IMR-90 (cell line): ENCODE measurements around the gene OR4E1. TPM values are rescaled to one million over a fixed set of nuclear protein-coding genes. Genes with fewer than 3 reads are reported as not detected.
"Not testable (repeated sequence)": the region's sequence is repeated elsewhere in the genome, so short reads cannot be mapped to it uniquely, and the experiment has no call there.

Experiments used
- ATAC-seq: fragments of 200-7000 bp; cut with Tn5 transposase; 2 replicates; pipeline ENCODE4 v1.9.1; 2020; ENCODE audit warnings: low read depth, mild to moderate bottlenecking, moderate library complexity
- BruUV-seq: library from RNA; stranded (reverse); fragments of 400-500 nt; replicated peaks from 2 replicates; lab custom pipeline; 2021; lab: Mats Ljungman, UMichigan
- CTCF ChIA-PET: fragments of 300-600 bp; formaldehyde crosslinking; extraction: SDS; loops from one replicate; lab custom pipeline; 2021; ENCODE audit warnings: antibody characterized with exemption; lab: Yijun Ruan, JAX
- POLR2A ChIA-PET: fragments of 300-600 bp; sonication (Branson Sonifier 250); formaldehyde crosslinking; loops from one replicate; lab custom pipeline; 2022; ENCODE audit warnings: antibody characterized with exemption; ENCODE audit not compliant: unreplicated experiment; lab: Charles Lee
- DNase-seq: peaks from one replicate; pipeline ENCODE4 v3.0.0; 2013
- H2AFZ ChIP-seq: replicated peaks from 2 replicates; pipeline ENCODE3; 2013; ENCODE audit warnings: low read length, mild to moderate bottlenecking; ENCODE audit not compliant: poor library complexity
- H2AK5ac ChIP-seq: 2 replicates; pipeline ENCODE4 v1.6.1; 2013; ENCODE audit warnings: low read depth, low read length, inconsistent platforms
- H2AK9ac ChIP-seq: replicated peaks from 2 replicates; pipeline ENCODE3; 2013; ENCODE audit warnings: mild to moderate bottlenecking, low read depth, low read length, moderate library complexity; ENCODE audit not compliant: poor library complexity
- H2BK120ac ChIP-seq: 2 replicates; pipeline ENCODE4 v1.6.1; 2013; ENCODE audit warnings: low read depth, low read length, inconsistent platforms
- H2BK15ac ChIP-seq: 3 replicates; pipeline ENCODE4 v1.6.1; 2013; ENCODE audit warnings: low read depth, low read length, inconsistent platforms
- H2BK20ac ChIP-seq: 2 replicates; pipeline ENCODE4 v1.6.1; 2013; ENCODE audit warnings: low read depth, mild to moderate bottlenecking, inconsistent platforms, low read length, moderate library complexity
- H2BK5ac ChIP-seq: 2 replicates; pipeline ENCODE4 v1.6.1; 2013; ENCODE audit warnings: mild to moderate bottlenecking, low read depth, low read length, inconsistent platforms; ENCODE audit not compliant: poor library complexity, severe bottlenecking
- H3K14ac ChIP-seq: replicated peaks from 2 replicates; pipeline ENCODE4 v1.6.1; 2013; ENCODE audit warnings: low read depth, low read length, inconsistent platforms
- H3K18ac ChIP-seq: 2 replicates; pipeline ENCODE4 v1.6.1; 2013; ENCODE audit warnings: low read depth, low read length, control low read depth
- H3K23ac ChIP-seq: 2 replicates; pipeline ENCODE4 v1.6.1; 2013; ENCODE audit warnings: low read depth, low read length, inconsistent platforms
- H3K27ac ChIP-seq: 2 replicates; pipeline ENCODE4 v1.5.1; 2013; ENCODE audit warnings: mild to moderate bottlenecking, control low read depth, low read length; ENCODE audit not compliant: insufficient read depth
- H3K27me3 ChIP-seq: 2 replicates; pipeline ENCODE4 v1.6.1; 2013; ENCODE audit warnings: low read length; ENCODE audit not compliant: control insufficient read depth, insufficient read depth
- H3K36me3 ChIP-seq: 2 replicates; pipeline ENCODE4 v1.6.1; 2013; ENCODE audit warnings: low read length, mixed read lengths; ENCODE audit not compliant: control insufficient read depth, insufficient read depth
- H3K4ac ChIP-seq: 2 replicates; pipeline ENCODE4 v1.6.1; 2013; ENCODE audit warnings: low read depth, low read length, inconsistent platforms
- H3K4me1 ChIP-seq: 2 replicates; pipeline ENCODE4 v1.6.1; 2013; ENCODE audit warnings: low read length, mixed read lengths; ENCODE audit not compliant: control insufficient read depth, insufficient read depth
- H3K4me2 ChIP-seq: 2 replicates; pipeline ENCODE4 v1.6.1; 2013; ENCODE audit warnings: low read depth, mild to moderate bottlenecking, control low read depth, low read length, moderate library complexity
- H3K4me3 ChIP-seq: 2 replicates; pipeline ENCODE4 v1.5.1; 2013; ENCODE audit warnings: low read depth, mild to moderate bottlenecking, control low read depth, low read length, moderate library complexity; ENCODE audit not compliant: insufficient read depth
- H3K56ac ChIP-seq: 2 replicates; pipeline ENCODE4 v1.6.1; 2013; ENCODE audit warnings: low read length, inconsistent platforms; ENCODE audit not compliant: insufficient read depth; ENCODE audit errors: extremely low read depth
- H3K79me1 ChIP-seq, 2 experiments: 2 replicates each; pipeline ENCODE4 v1.6.1; 2013; ENCODE audit warnings: low read length in 2 of 2, inconsistent platforms in 1 of 2, low read depth in 1 of 2
- H3K9ac ChIP-seq: 2 replicates; pipeline ENCODE4 v1.6.1; 2013; ENCODE audit warnings: low read depth, low read length, control low read depth
- H3K9me1 ChIP-seq: 2 replicates; pipeline ENCODE4 v1.6.1; 2013; ENCODE audit warnings: low read length, inconsistent platforms; ENCODE audit not compliant: insufficient read depth
- H3K9me3 ChIP-seq: 2 replicates; pipeline ENCODE4 v1.6.1; 2013; ENCODE audit warnings: low read length; ENCODE audit not compliant: control insufficient read depth, insufficient read depth
- H4K20me1 ChIP-seq: 2 replicates; pipeline ENCODE4 v1.6.1; 2013; ENCODE audit warnings: low read length, inconsistent platforms; ENCODE audit not compliant: insufficient read depth
- H4K5ac ChIP-seq: 2 replicates; pipeline ENCODE4 v1.6.1; 2013; ENCODE audit warnings: mild to moderate bottlenecking, low read depth, low read length, control low read depth
- H4K8ac ChIP-seq, 2 experiments: 2 replicates each; pipeline ENCODE4 v1.6.1; 2013; ENCODE audit warnings: low read depth in 2 of 2, low read length in 2 of 2, control low read depth in 1 of 2, inconsistent platforms in 1 of 2
- H4K91ac ChIP-seq: 2 replicates; pipeline ENCODE4 v1.6.1; 2013; ENCODE audit warnings: low read depth, low read length, inconsistent platforms; ENCODE audit not compliant: insufficient read depth
- BHLHE40 ChIP-seq: fragments of 150-350 bp; IDR thresholded peaks from 2 replicates; pipeline ENCODE4 v1.6.1; 2016; ENCODE audit warnings: mild to moderate bottlenecking, low read depth, low read length
- CHD1 ChIP-seq: IDR thresholded peaks from 2 replicates; pipeline ENCODE4 v1.6.1; 2012; ENCODE audit warnings: low read depth, low read length, improper control_type of control experiment
- MAFK ChIP-seq: IDR thresholded peaks from 2 replicates; pipeline ENCODE4 v1.6.1; 2012; ENCODE audit warnings: low read depth, low read length, improper control_type of control experiment
- MAZ ChIP-seq: IDR thresholded peaks from 2 replicates; pipeline ENCODE4 v1.6.1; 2012; ENCODE audit warnings: low read depth, mild to moderate bottlenecking, low read length, improper control_type of control experiment, moderate library complexity, borderline replicate concordance
- MXI1 ChIP-seq: IDR thresholded peaks from 2 replicates; pipeline ENCODE4 v1.6.1; 2012; ENCODE audit warnings: low read depth, mild to moderate bottlenecking, low read length, moderate library complexity, borderline replicate concordance
- whole genome bisulfite sequencing, 2 experiments: methylation state at CpG; one replicate each; pipeline versions ENCODE4 v1.1.5 to v1.1.7; 2013; ENCODE audit warnings: missing lambda C conversion rate in 2 of 2; ENCODE audit not compliant: insufficient read length in 1 of 2; ENCODE audit errors: extremely low coverage in 2 of 2; 5-methylcytosine and 5-hydroxymethylcytosine counted together
- dilution Hi-C: fragments of 300-500 bp; cut with HindIII; formaldehyde crosslinking; loops from one replicate; pipeline ENCODE4 v1.14.3; 2018; ENCODE audit warnings: low sequenced_read_pairs; ENCODE audit not compliant: unreplicated experiment
- in situ Hi-C: fragments of 300-500 bp; cut with MboI; formaldehyde crosslinking; loops from 3 replicates; pipeline ENCODE4 v1.14.3; 2019; ENCODE audit warnings: low sequenced_read_pairs, inconsistent platforms, mixed read lengths
- intact Hi-C: fragments of 100-400 bp; cut with micrococcal nuclease; formaldehyde crosslinking; loops from 2 replicates; pipeline ENCODE4 v1.10.0; 2022
- polyA plus RNA-seq, 3 experiments: library from polyadenylated mRNA; depleted of rRNA; stranded (reverse); fragments of >200 nt; gene quantifications; 2 replicates each; pipeline ENCODE4 v1.2.3, GENCODE V29; 2012; ENCODE audit warnings: low replicate concordance in 1 of 3
- total RNA-seq: library from RNA; depleted of rRNA; stranded (reverse); fragments of >200 nt; gene quantifications from 2 replicates; pipeline ENCODE4 v1.2.3, GENCODE V29; 2012
- TF ChIP-seq, protein P1 (sequence below): fragments of 150-350 bp; IDR thresholded peaks from 2 replicates; pipeline ENCODE4 v1.6.1; 2017; ENCODE audit warnings: mild to moderate bottlenecking, antibody characterized with exemption, low read length, low read depth

OR4E1 gene
- total and polyA plus RNA-seq, 2 of the 4 experiments (the other 2 are of a cell fraction) = not detected

GRCh38 chr14:21699551-21699950, 25.9 kb upstream of the OR4E1 start:
- in situ Hi-C loops = no loop called here
- Histone ChIP-seq H2AFZ (no peak overlapping the region), H3K27me3 (no peaks in the 10 kb centered on the region), H2AK9ac (no peak overlapping the region), H4K91ac (no peak overlapping the region), H3K18ac (no peak overlapping the region), H2AK5ac (no peak overlapping the region), H3K4ac (no peak overlapping the region), H3K9me3 (no peaks in the 10 kb centered on the region), H3K9me1 (no peaks in the 10 kb centered on the region), H3K23ac (no peak overlapping the region), H2BK20ac (no peak overlapping the region), H4K5ac (no peak overlapping the region), H2BK120ac (no peak overlapping the region), H2BK15ac (no peak overlapping the region), H3K9ac (no peak overlapping the region), H3K79me1 (no peaks in the 10 kb centered on the region), H3K36me3 (no peaks in the 10 kb centered on the region), H2BK5ac (no peak overlapping the region), H3K4me3 (no peak overlapping the region), H3K14ac (no peak overlapping the region), H4K8ac (no peak overlapping the region), H3K4me1 (no peaks in the 10 kb centered on the region), H3K56ac (no peak overlapping the region), H3K4me2 (no peak overlapping the region), H4K20me1 (no peaks in the 10 kb centered on the region), H3K27ac (no peak overlapping the region)
- 67% methylated on average over 1 of the region's 2 CpGs; no CpG with 5 or more reads in 1 of the 2 experiments for WGBS, 2 experiments
- ChIA-PET CTCF (no interaction called here), POLR2A (no interaction called here)
- ATAC-seq (no peak), DNase-seq (no peak)
- intact Hi-C loops = no loop called here
- no TSS peak for BruUV-seq
- dilution Hi-C loops = no loop called here
- TF ChIP-seq MXI1 (no peak), MAFK (no peak), BHLHE40 (no peak), CHD1 (no peak), MAZ (no peak)
- TF ChIP-seq, protein P1, sequence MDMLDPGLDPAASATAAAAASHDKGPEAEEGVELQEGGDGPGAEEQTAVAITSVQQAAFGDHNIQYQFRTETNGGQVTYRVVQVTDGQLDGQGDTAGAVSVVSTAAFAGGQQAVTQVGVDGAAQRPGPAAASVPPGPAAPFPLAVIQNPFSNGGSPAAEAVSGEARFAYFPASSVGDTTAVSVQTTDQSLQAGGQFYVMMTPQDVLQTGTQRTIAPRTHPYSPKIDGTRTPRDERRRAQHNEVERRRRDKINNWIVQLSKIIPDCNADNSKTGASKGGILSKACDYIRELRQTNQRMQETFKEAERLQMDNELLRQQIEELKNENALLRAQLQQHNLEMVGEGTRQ = no peak

GRCh38 chr14:21698538-21698937, 24.9 kb upstream of the OR4E1 start:
- dilution Hi-C loops, BruUV-seq, CTCF ChIA-PET: not testable (repeated sequence)

More at GRCh38 chr14:21698538-21698937, 24.9 kb upstream of the OR4E1 start:
- H3K36me3 ChIP-seq, DNase-seq, H3K23ac ChIP-seq, H3K27me3 ChIP-seq, H4K20me1 ChIP-seq, H3K14ac ChIP-seq, H3K9me3 ChIP-seq, H2BK20ac ChIP-seq, H3K4me2 ChIP-seq, H2AK5ac ChIP-seq, in situ Hi-C loops, H3K9me1 ChIP-seq, H2AK9ac ChIP-seq, H3K18ac ChIP-seq, H2BK15ac ChIP-seq, H2BK120ac ChIP-seq, H2AFZ ChIP-seq, POLR2A ChIA-PET, H3K9ac ChIP-seq, H4K91ac ChIP-seq, H3K4me3 ChIP-seq, H4K5ac ChIP-seq, H4K8ac ChIP-seq, intact Hi-C loops, H3K79me1 ChIP-seq, H3K56ac ChIP-seq, H3K27ac ChIP-seq, ATAC-seq, H3K4me1 ChIP-seq, H3K4ac ChIP-seq, H2BK5ac ChIP-seq: not testable (repeated sequence)
- no CpG with 5 or more reads among the region's 3 CpGs for WGBS, 2 experiments
